Measurements from ENCODE around the gene MOK. TPM values are rescaled to one million over a fixed set of nuclear protein-coding genes. Genes with fewer than 3 reads are reported as not detected.

MOK gene
- total RNA-seq, 6 experiments from 2014 or later: 2.7 to 4.7 (median 3.8) TPM

DNA sequence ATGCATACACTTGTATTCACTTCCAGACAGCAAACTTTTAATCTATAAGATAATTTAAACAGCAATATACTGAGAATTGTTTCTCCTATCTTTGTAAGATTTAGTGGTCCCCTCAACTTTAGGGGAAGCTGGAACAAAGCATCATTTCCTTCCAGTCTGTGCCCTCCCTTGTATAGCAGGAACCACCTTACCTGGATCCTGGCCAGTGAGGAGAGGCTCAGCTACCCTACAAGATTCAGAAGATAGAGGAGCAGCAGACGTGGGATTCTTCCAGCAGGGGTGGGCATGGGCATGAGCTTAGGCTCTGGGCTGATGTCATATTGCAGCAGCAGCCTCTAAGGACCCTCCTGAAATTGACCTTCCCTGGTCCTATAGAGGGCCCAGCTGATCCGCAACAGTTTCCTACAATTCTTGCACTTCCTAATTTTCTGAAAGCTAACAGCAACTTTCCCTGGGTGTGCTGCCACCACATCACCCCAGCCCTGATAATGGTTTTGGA, 21.3 kb downstream of the MOK start:
- Histone ChIP-seq H3K9me3 (no peaks in the 10 kb centered on the region), H3K36me3 (no peaks in the 10 kb centered on the region), H3K27me3 (no peaks in the 10 kb centered on the region), H3K4me1 (no peaks in the 10 kb centered on the region), H3K27ac (no peak overlapping the region), H3K4me3 (no peak overlapping the region)
- DNase-seq (no peak), ATAC-seq (no peak)
- intact Hi-C loops (cut with DNase I): no loop called here
- 17% methylated on average over 1 of the region's 2 CpGs for WGBS (ENCODE audit: insufficient coverage, low coverage, low lambda C conversion rate, missing lambda C conversion rate)
- no peak for TF ChIP-seq POLR2A (IDR thresholded peaks at IDR 0.05)
- TF ChIP-seq, protein P1, sequence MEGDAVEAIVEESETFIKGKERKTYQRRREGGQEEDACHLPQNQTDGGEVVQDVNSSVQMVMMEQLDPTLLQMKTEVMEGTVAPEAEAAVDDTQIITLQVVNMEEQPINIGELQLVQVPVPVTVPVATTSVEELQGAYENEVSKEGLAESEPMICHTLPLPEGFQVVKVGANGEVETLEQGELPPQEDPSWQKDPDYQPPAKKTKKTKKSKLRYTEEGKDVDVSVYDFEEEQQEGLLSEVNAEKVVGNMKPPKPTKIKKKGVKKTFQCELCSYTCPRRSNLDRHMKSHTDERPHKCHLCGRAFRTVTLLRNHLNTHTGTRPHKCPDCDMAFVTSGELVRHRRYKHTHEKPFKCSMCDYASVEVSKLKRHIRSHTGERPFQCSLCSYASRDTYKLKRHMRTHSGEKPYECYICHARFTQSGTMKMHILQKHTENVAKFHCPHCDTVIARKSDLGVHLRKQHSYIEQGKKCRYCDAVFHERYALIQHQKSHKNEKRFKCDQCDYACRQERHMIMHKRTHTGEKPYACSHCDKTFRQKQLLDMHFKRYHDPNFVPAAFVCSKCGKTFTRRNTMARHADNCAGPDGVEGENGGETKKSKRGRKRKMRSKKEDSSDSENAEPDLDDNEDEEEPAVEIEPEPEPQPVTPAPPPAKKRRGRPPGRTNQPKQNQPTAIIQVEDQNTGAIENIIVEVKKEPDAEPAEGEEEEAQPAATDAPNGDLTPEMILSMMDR (IDR thresholded peaks at IDR 0.05): no peak

DNA sequence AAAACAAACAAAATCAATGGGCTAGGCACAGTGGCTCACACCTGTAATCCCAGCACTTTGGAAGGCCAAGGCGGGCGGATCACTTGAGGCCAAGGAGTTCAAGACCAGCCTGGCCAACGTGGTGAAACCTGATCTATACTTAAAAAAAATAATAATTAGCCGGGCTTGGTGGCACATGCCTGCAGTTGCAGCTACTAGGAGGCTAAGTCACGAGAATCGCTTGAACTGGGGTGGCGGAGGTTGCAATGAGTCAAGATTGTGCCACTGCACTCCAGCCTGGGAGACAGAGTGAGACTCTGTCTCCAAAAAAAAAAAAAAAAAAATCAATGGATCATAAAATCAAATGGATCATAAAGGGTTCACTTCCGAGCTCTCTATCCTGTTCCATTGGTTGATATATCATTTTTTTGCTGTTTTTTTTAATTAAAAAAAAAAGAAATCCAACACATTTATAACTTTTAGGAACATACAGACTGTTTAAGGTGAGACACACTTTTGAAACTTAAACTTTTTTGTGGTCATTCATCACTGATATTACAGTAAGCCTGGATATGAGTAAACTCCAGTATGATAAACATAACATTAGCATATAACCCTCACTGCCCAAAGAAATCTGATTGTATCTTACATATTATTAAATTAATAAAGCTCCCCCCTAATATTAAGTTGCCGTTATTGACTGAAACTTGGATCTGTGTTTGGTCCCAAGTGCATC, 22.1 kb downstream of the MOK start:
- DNase-seq (no peak), ATAC-seq (no peak)
- no peak for TF ChIP-seq POLR2A (IDR thresholded peaks at IDR 0.05)
- TF ChIP-seq, protein P1 (IDR thresholded peaks at IDR 0.05): no peak
- H3K27ac ChIP-seq: no peak overlapping the region
- H3K4me1 ChIP-seq: no peaks in the 10 kb centered on the region
- intact Hi-C loops (cut with DNase I): no loop called here
- no peaks in the 10 kb centered on the region for H3K9me3 ChIP-seq
- H3K27me3 ChIP-seq: no peaks in the 10 kb centered on the region
- no peak overlapping the region for H3K4me3 ChIP-seq
- WGBS (ENCODE audit: insufficient coverage, low coverage, low lambda C conversion rate, missing lambda C conversion rate): 82% methylated on average over 6 of the region's 9 CpGs
- H3K36me3 ChIP-seq: no peaks in the 10 kb centered on the region

DNA sequence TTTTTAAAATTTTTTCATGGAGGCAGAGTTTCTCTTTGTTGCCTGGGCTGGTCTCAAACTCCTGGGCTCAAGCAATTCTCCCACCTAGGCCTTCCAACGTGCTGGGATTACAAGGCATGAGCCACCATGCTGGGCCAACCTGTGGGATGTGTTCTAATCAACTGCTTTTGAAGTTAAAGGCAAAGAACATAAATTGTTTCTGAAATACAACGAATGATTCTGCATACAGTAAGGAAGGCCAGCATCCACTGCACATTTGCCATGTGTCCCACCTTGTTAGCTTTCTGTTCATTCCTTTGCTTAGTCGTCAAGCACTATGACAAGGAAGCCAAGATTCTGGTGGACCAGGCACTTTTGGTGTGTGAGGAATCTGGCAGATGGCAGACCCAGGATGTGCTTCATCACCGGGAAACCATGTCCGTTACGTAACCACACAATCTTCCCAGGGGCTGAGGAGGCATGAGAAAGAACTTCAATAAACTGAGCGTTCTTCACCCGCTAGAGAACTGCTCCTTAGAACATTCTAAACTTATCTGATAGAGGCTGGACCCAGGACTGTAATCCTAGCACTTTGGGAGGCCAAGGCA, 24.5 kb downstream of the MOK start:
- Histone ChIP-seq H3K27ac (no peak overlapping the region), H3K4me1 (no peaks in the 10 kb centered on the region), H3K36me3 (no peaks in the 10 kb centered on the region), H3K27me3 (no peaks in the 10 kb centered on the region), H3K9me3 (no peaks in the 10 kb centered on the region), H3K4me3 (no peak overlapping the region)
- intact Hi-C loops (cut with DNase I): no loop called here
- WGBS (ENCODE audit: insufficient coverage, low coverage, low lambda C conversion rate, missing lambda C conversion rate): 100% methylated on average over 3 of the region's 8 CpGs
- no peak for ATAC-seq
- TF ChIP-seq POLR2A (IDR thresholded peaks at IDR 0.05): no peak
- TF ChIP-seq, protein P1 (IDR thresholded peaks at IDR 0.05): no peak
- DNase-seq: no peak

DNA sequence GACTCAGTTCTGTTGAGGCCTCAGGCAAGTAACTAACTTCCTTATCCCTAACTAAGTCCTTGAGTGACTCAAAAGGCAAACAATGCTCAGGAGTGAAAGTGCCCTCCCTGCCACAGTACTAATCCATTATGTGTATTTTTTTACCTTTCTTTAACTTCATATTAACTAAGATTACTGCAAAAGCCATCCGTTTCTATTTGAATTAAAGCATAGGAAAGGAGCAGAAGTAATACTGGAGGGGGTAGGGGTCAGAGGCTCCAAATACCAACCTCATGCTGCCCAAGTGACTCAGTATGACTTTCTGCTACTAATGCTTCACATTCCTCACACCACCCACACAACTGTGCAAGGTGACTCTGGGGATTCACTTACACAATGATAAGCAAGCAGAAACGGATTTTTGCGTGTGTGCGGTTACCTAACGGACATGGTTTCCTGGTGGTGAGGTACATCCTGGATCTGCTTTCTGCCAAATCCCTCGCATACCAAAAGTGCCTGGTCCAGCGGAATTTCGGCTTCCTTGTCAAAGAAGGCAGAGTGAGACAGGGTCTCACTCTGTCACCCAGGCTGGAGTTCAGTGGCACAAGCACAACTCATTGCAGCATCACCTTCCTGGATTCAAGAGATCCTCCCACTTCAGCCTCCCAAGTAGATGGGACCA, 25.1 kb downstream of the MOK start:
- Histone ChIP-seq H3K27ac (no peak overlapping the region), H3K27me3 (no peaks in the 10 kb centered on the region), H3K4me3 (no peak overlapping the region), H3K9me3 (no peaks in the 10 kb centered on the region), H3K36me3 (no peaks in the 10 kb centered on the region), H3K4me1 (no peaks in the 10 kb centered on the region)
- no peak for TF ChIP-seq POLR2A (IDR thresholded peaks at IDR 0.05)
- TF ChIP-seq, protein P1 (IDR thresholded peaks at IDR 0.05): no peak
- intact Hi-C loops (cut with DNase I): no loop called here
- DNase-seq: no peak
- 62% methylated on average over 2 of the region's 8 CpGs for WGBS (ENCODE audit: insufficient coverage, low coverage, low lambda C conversion rate, missing lambda C conversion rate)
- peak in 1 of 4 donors; percentile 30 for ATAC-seq
